Vagina (tissue), 2 donors: Measurements from ENCODE around the gene SLC25A51.

Source experiments
- CTCF ChIP-seq, 3 experiments: fragments of 450-650 bp in 2 of 3; fragments of 200-600 bp in 1 of 3; sonication (generic) in 1 of 3; IDR thresholded peaks; one replicate each; pipeline ENCODE4 v1.5.1; 2017 to 2019; ENCODE audit warnings: antibody characterized with exemption in 3 of 3, mild to moderate bottlenecking in 2 of 3, moderate library complexity in 2 of 3
- POLR2AphosphoS5 ChIP-seq, 2 donors: sonication (generic); formaldehyde crosslinking; IDR thresholded peaks; one replicate each; pipeline ENCODE4 v1.9.0; 2017; ENCODE audit warnings: antibody characterized with exemption in 2 of 2, mild to moderate bottlenecking in 2 of 2, low read depth in 1 of 2; ENCODE audit not compliant: insufficient read depth in 1 of 2

DNA sequence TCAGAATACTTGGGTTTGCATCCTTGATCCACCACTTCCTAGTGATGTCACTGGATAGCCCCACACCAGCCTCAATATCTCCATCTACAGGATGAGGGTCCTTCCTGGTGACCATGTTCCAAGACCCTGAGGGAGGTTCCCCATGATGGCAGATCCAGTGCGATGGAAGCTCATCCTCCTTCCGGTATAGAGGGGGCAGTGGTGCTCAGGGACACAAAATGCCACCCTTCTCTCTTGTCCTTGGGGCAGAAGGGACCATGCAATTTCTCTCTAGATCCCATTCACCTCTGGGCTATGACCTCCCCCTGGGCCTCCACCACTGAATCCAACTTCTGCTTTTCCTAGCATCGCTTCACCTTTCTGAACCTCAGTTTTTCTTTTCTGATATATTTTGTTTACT, 5.4 kb upstream of the SLC25A51 start:
- TF ChIP-seq POLR2AphosphoS5 (IDR thresholded peaks at IDR 0.05; ENCODE audit: insufficient read depth in 1 of 2, low read depth in 1 of 2): no peak
- TF ChIP-seq CTCF (IDR thresholded peaks at IDR 0.05): no peak
